Coronary artery (tissue), 2 donors: ENCODE data around the gene KISS1.

Experiments
- DNase-seq: peaks from one replicate; pipeline ENCODE4 v3.0.0-alpha.2; 2017; ENCODE audit warnings: low spot score
- H3K27ac ChIP-seq, 2 donors: fragments of 200-600 bp; sonication (generic); one replicate each; pipeline ENCODE4 v1.5.1; 2016 to 2019
- H3K4me3 ChIP-seq: fragments of 200-600 bp; sonication (generic); 2 replicates; pipeline ENCODE4 v1.5.1; 2016; ENCODE audit warnings: mild to moderate bottlenecking, moderate library complexity
- CTCF ChIP-seq: fragments of 200-600 bp; sonication (generic); IDR thresholded peaks from one replicate; pipeline ENCODE4 v1.5.1; 2019; ENCODE audit warnings: antibody characterized with exemption

KISS1 gene

DNA sequence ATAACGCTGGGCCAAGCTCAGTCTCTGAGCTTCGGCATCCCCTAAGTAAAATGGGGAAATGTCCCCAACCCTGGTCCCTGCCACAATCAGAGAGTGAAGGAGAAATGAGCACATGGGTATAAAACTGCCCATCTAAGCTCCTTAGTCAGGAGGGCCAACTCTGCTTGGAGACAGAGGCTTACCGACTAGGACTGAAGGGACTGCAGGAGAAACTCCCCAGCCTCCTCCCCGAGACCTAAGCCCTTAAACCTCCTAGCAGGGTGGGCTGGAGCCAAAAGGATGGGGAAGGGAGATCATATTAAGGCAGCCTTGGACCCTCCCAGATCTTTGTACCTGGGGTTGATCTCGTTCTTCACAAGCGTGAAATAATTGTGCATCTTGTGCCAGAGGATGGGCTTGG lies 50.0 kb downstream of the KISS1 start:
- H3K4me3 ChIP-seq = no peak overlapping the region
- no peak for DNase-seq
- TF ChIP-seq CTCF = no peak
- H3K27ac ChIP-seq = no peak overlapping the region

GRCh38 chr1:204145033-204145504 lies 51.2 kb downstream of the KISS1 start:
- TF ChIP-seq CTCF = no peak
- no peak overlapping the region for H3K4me3 ChIP-seq
- no peak for DNase-seq
- H3K27ac ChIP-seq = no peak overlapping the region

- no peak for TF ChIP-seq CTCF
- H3K4me3 ChIP-seq = no peak overlapping the region
- H3K27ac ChIP-seq = no peak overlapping the region
- no peak for DNase-seq
These were observed 52.8 kb downstream of the KISS1 start for GRCh38 chr1:204143276-204144041.

- no peak for DNase-seq
- Histone ChIP-seq H3K27ac (no peak overlapping the region), H3K4me3 (no peak overlapping the region)
- TF ChIP-seq CTCF = no peak
These were observed 54.0 kb downstream of the KISS1 start for GRCh38 chr1:204142032-204142974.

GRCh38 chr1:204141131-204141530 lies 55.2 kb downstream of the KISS1 start:
- no peak overlapping the region for H3K4me3 ChIP-seq
- no peak for TF ChIP-seq CTCF
- no peak overlapping the region for H3K27ac ChIP-seq
- no peak for DNase-seq
